Activated naive CD4-positive, alpha-beta T cell treated with anti-CD3 and anti-CD28 coated beads, Interleukin-2, amount 10 ng/mL, durations not matched to agents 7 days and 5 days (primary cell): ENCODE measurements around the gene WFIKKN2.

Experiments used
- CTCF ChIA-PET: fragments of 350-600 bp; sonication (Branson Sonifier 250); formaldehyde crosslinking; loops from one replicate; lab custom pipeline; 2021; ENCODE audit warnings: antibody characterized with exemption; lab: Charles Lee
- DNase-seq: peaks from one replicate; pipeline ENCODE4 v3.0.0-alpha.2; 2020
- H3K27ac Mint-ChIP-seq: one replicate; pipeline ENCODE4 v1.8.0; 2021; ENCODE audit warnings: mild to moderate bottlenecking, moderate library complexity, mixed read lengths
- H3K27me3 Mint-ChIP-seq: one replicate; pipeline ENCODE4 v1.8.0; 2021; ENCODE audit warnings: mild to moderate bottlenecking, mixed read lengths
- H3K36me3 Mint-ChIP-seq: one replicate; pipeline ENCODE4 v1.8.0; 2021; ENCODE audit warnings: mixed read lengths
- H3K4me1 Mint-ChIP-seq: one replicate; pipeline ENCODE4 v1.8.0; 2021; ENCODE audit warnings: mixed read lengths
- H3K4me3 Mint-ChIP-seq: one replicate; pipeline ENCODE4 v1.8.0; 2021; ENCODE audit warnings: mild to moderate bottlenecking, moderate library complexity, mixed read lengths
- H3K9me3 Mint-ChIP-seq: one replicate; pipeline ENCODE4 v1.8.0; 2021; ENCODE audit warnings: mixed read lengths

Gene WFIKKN2

DNA sequence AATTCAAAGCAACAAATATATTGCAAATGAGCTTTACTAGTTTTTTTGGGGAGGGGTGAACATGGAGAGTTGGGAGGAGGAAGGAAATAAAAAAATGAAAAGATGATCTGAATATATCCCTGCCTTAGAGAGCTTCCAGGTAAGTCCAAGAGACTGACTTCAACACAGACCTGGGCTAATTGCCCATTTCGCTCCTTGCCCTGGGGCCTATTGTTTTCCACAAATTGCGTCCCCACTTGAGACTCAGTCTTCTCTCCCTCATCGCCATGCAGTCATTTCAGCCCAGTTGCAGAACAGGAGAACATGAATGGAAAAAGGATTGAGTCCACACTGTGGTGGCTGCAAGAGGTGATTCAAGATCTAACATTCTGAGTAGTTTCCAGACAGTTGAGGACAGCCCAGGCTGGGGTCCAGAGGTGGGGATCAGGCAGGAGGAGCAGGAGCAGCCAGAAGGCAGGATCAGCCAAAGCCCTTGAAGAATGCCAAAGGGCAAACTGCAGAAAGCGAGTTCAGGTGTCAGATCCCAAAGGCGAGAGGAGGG, 52.4 kb downstream of the WFIKKN2 start:
- H3K4me1 Mint-ChIP-seq: peaks cover 36% of the 10 kb centered on the region
- H3K36me3 Mint-ChIP-seq: no peaks in the 10 kb centered on the region
- H3K27ac Mint-ChIP-seq: peak overlapping the region; percentile 85
- H3K4me3 Mint-ChIP-seq: no peak overlapping the region
- CTCF ChIA-PET: interaction anchor here (1.1 to 1.3 kb wide), 2 partner anchors 11 to 15 kb away, joined by 3 to 5 read pairs; no protein-coding TSS in a partner anchor
- DNase-seq: no peak
- H3K27me3 Mint-ChIP-seq: peaks cover 39% of the 10 kb centered on the region
- H3K9me3 Mint-ChIP-seq: no peaks in the 10 kb centered on the region

- Mint-ChIP-seq H3K27ac (no peak overlapping the region), H3K4me1 (peaks cover 28% of the 10 kb centered on the region), H3K36me3 (no peaks in the 10 kb centered on the region), H3K9me3 (no peaks in the 10 kb centered on the region), H3K4me3 (no peak overlapping the region), H3K27me3 (peaks cover 31% of the 10 kb centered on the region)
- no peak for DNase-seq
- CTCF ChIA-PET: interaction anchor here (1.4 kb wide), 1 partner anchor 37 kb away, joined by 5 read pairs; no protein-coding TSS in a partner anchor
These were observed 54.2 kb downstream of the WFIKKN2 start for GRCh38 chr17:50889528-50890118.

GRCh38 chr17:50890675-50891516, 55.5 kb downstream of the WFIKKN2 start:
- Mint-ChIP-seq H3K4me1 (peaks cover 28% of the 10 kb centered on the region), H3K27ac (no peak overlapping the region), H3K9me3 (no peaks in the 10 kb centered on the region), H3K4me3 (no peak overlapping the region), H3K36me3 (no peaks in the 10 kb centered on the region), H3K27me3 (peaks cover 31% of the 10 kb centered on the region)
- no peak for DNase-seq
- CTCF ChIA-PET: interaction anchor here (1.4 kb wide), 1 partner anchor 39 kb away, joined by 5 read pairs; no protein-coding TSS in a partner anchor

DNA sequence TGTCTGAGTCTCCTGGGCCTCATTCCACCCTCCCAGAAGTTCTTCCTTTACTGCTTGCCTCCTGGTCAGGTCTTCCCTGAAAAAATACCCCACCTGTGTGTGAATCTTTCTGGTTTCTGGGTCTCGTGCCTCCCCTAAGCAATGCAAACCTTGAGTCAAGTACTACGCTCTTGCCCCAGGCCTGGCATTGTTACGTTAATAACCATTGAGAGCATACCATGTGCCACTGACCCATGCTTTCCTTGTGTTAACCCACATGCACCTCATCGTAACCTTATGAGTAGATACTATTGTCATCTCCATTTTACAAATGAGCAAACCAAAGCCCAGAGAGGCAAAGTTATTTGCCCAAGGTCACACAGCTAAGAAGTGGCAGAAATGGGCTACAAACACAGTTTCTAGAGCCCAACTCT, 56.2 kb downstream of the WFIKKN2 start:
- no peak overlapping the region for H3K27ac Mint-ChIP-seq
- H3K36me3 Mint-ChIP-seq: no peaks in the 10 kb centered on the region
- no peak for DNase-seq
- CTCF ChIA-PET: no interaction called here
- H3K9me3 Mint-ChIP-seq: no peaks in the 10 kb centered on the region
- H3K4me3 Mint-ChIP-seq: no peak overlapping the region
- peaks cover 31% of the 10 kb centered on the region for H3K27me3 Mint-ChIP-seq
- peaks cover 22% of the 10 kb centered on the region for H3K4me1 Mint-ChIP-seq
